Left lobe of liver (tissue), 2 donors: ENCODE results near the gene SLC28A2. TPM values are rescaled to one million over a fixed set of nuclear protein-coding genes. Genes with fewer than 3 reads are reported as not detected.

Source experiments
- ATAC-seq: fragments of 200-7000 bp; cut with Tn5 transposase; one replicate; pipeline ENCODE4 v1.9.1; 2020; ENCODE audit warnings: mild to moderate bottlenecking, moderate library complexity
- DNase-seq: peaks from one replicate; pipeline ENCODE4 v3.0.0-alpha.2; 2020; ENCODE audit warnings: low spot score
- total RNA-seq: library from RNA; stranded (reverse); gene quantifications from one replicate; pipeline ENCODE4 v1.2.1, GENCODE V29; 2021
- donor health status: DM: no; HTN: no; CAD: no; lungs with moderate emphysema.
- donor health status: DM: no; HTN: yes; CAD: no.

SLC28A2 gene
- total RNA-seq, 1 donor from 2014 or later, result 0.15 TPM

DNA sequence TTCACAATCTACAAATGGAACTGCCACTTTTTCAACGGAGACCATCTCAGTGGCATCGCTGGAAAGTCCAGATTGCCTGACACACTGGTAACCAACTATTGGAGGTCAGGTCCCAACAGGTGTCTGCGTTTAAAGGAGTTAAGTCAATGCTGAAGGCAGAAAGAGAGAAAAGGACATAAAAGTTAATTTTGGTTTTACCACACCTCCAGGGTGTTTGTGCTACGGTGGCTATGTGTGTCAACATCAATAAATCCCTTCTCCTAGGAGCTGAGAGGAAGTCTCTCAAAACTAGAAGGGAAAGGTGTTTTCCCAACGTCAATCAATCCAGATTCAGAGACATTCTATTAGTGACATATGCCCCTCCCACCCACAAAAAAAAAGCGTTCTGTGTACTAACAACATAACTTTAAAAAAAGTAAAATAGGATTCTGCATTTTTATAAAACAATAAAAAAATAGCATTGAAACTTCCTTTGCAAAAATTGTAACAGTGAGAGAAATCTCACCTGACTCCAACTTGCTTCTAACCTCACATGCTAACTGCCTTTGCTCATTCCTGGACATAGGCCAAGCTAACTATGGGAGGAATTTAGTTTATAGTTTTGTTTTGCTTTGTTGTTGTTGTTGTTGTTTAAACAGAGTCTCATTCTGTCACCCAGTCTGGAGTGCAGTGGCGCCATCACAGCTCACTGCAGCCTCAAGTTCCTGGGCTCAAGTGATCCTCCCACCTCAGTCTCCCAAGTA, 67.6 kb downstream of the SLC28A2 start:
- no peak for ATAC-seq
- no peak for DNase-seq

GRCh38 chr15:45320581-45321205, 68.7 kb downstream of the SLC28A2 start:
- DNase-seq (no peak), ATAC-seq (no peak)

DNA sequence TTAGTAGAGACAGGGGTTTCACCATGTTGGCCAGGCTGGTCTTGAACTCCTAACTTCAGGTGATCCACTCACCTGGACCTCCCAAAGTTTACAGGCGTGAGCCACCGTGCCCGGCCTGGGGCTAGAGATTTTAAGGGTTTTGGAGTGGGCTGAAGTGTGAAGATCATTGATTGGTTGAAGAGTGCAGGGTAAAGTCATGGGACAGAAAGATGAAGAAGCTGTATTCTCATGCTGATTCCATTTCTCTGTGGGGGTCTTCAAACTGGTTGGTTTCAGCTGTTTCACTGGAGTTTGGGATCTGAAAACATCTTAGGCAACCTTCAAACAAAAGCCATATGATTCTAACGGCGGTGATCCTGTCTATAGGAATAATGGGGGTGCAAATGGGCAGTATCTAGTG, 74.2 kb downstream of the SLC28A2 start:
- no peak for ATAC-seq
- no peak for DNase-seq

DNA sequence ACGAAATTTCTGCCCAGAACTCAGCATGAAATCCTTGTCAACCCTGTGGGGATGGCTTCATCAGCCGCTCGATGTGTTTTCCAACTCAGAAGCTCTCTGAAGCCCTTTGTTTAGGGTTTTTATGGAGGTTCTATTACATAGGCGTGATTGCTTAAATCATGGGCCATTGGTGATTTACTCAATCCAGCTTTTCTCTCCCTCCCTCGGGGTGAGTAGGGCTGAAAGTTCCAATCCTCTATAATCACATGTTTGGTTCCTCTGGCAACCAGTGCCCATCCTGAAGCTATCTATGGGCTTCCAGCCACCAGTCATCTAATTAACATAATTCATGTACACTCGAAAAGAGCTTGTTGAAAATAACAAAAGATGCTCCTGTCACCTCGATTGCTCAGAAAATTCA, 74.7 kb downstream of the SLC28A2 start:
- ATAC-seq, result no peak
- DNase-seq, result no peak

Other genes starting within 250 kb of the SLC28A2 start
- gene SORD, start 229.0 kb upstream of the SLC28A2 start, total RNA-seq, result 342 TPM
- gene DUOX2, start 138.1 kb upstream of the SLC28A2 start, total RNA-seq, result 0.10 TPM
- not detected for gene DUOXA2, start 137.9 kb upstream of the SLC28A2 start, total RNA-seq
- gene DUOXA1, start 122.4 kb upstream of the SLC28A2 start, total RNA-seq, result not detected
- gene DUOX1, start 122.2 kb upstream of the SLC28A2 start, total RNA-seq, result 0.45 TPM
- 18.4 TPM for gene SHF, start 64.3 kb upstream of the SLC28A2 start, total RNA-seq
- 570 TPM for gene GATM, start 126.3 kb downstream of the SLC28A2 start, total RNA-seq